GM12801 (cell line): ENCODE measurements around the gene CYB561D2.

ENCODE experiments used
- CTCF ChIP-seq: IDR thresholded peaks from one replicate; pipeline ENCODE4 v1.5.1; 2011; ENCODE audit warnings: control low read depth; ENCODE audit not compliant: insufficient read length; ENCODE audit errors: extremely low read depth

CYB561D2 gene, protein sequence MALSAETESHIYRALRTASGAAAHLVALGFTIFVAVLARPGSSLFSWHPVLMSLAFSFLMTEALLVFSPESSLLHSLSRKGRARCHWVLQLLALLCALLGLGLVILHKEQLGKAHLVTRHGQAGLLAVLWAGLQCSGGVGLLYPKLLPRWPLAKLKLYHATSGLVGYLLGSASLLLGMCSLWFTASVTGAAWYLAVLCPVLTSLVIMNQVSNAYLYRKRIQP

DNA sequence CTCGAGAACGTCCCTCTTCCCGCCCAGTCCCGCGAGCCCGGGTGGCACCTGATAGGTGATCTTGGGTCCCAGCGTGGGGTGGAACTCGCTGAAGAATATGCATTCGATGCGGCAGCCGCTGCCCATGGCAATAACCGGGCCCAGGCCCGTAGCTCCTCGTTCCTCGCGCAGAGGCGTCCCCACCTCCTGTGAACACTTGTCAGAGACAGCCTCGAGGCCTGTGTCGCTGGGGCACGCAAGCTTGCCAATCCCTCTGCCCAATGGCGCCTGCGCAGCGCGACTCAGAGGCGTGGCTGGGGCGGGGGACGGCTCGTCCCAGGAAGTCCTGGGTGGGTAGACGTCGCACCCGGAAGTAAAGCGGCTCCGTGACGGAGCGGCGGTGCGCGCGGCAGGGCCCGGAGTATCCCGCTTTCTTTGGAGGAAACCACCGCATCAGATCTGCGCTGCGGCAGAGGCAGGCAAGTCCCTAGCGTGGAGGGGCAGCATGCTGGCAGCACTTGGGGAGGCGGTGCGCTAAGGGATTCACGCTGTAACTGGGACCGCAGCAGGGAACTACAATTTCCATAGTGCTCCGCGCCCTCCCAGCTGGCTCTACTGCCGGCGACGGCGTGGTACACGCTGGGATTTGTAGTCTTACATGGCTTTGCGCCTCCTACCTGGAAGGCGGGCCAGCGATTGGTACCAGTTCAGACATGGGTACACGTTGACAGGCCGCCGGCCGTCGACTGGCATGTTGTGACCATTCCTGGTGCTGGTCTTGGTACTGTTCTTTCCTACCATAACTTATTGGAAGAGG is at the start of gene CYB561D2, which contains the start of gene NPRL2:
Gene CYB561D2, plus strand, starts transcription at position 336 of the 796 bp plus-strand sequence. CDS start 572 bp downstream, outside the sequence.
Gene NPRL2, minus strand, starts transcription at position 249 of the 796 bp plus-strand sequence. Its CDS starts 123 bp downstream, at position 126.
- TF ChIP-seq CTCF = no peak

DNA sequence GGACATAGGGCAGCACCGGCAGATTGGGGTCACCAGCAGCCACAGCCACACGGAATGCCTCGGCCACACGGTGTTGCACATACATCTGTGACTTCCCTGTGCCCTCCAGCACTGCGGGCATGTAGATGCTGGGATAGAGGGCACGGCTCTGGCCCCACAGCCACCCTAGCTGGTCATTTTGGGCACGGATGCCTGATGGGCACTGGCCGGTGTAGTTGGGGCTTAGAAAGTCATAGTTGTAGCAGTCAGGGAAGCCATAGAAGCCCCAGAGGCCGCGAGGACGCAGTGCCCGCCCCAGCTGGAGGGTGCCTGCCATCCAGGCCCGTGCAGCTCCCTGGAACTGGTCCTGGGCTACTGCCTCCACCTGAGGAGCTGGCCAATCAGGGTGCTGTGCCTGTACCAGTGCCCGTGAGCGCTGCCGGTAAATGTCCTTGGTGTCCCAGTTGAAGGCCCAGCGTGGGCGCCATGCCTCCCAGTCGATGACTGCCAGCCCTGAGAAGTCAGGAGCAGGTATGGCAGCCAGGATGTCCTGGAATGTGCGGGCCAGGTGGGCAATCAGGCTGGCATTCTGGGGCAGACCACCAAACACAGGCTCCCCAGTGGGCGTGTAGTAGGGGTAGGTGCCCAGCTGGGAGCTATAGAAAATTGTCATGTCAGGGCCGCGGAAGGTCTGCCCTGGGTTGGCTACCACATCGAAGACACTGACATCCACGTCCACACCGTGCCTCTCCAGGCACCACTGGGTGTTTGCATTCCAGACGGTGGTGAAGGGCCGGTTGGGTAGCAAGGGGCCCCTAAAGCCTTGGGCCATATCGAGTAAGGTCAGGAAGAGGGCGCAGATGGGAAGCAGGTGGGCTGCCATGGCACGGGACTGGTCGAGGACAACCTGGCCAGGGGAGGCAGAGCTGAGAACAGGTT is 48.3 kb upstream of the CYB561D2 start:
- no peak for TF ChIP-seq CTCF

DNA sequence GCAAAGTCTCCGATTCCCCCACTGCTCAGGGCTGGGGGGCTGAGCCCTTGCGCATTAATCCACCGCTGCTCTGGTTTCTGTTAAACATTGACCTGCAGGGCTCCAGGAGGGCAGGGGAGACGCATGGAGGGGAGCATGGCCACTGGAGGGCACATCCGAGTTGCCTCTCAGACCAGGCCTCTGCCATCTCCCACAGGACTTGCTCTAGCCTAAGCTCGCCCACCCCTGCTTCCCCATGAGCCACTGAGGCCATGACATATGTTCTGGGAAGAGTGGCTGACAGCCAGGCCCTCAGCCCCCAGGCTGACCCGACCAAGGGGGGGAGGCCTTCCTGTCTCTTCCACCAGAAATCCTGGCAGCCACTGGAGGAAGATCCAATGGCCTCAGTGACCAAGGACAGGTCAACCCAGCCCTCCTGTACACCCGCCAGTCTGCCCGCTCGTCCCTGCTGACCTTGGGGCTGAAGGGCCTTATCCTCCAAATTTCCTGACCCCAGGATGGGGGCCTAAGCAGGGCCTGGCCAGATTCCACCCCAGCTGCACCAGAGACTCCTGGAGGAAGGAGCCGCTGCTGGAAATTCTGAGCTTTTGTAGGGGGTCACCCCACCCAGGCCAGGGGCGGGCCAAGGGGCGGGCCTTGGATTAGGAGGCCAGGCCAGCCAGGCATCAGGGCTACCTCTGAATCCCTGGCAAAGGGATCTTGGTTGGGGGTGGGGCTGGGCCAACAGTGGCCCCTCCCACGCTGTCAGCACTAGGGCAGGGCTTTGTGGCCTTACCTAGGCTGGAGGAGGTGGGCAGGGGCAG is 47.4 kb upstream of the CYB561D2 start, which contains the start of gene HYAL1:
Gene HYAL1, minus strand, starts transcription at position 562 of the 803 bp plus-strand sequence. CDS start 618 bp downstream, outside the sequence.
- no peak for TF ChIP-seq CTCF

- no peak for TF ChIP-seq CTCF
These were observed 46.1 kb upstream of the CYB561D2 start for GRCh38 chr3:50304601-50305000.

DNA sequence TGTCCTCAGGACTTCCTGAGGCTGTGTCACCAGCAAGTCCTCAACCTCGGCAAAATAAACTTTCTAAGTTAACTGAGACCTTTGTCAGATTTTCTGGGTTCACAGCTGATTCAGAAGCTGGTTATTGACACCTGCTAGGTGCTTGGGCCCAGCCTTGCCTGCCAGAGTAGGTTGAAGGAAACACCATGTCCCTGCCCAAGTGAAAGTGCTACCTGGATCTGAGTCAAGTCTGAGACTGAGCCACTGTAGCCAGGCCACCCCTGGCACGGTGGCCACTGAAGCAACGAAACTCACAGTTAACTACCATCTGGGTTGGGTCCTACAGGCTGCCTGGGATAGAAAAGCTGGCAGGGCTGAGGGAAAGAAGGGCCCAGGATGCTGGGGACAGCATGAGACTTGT is 36.3 kb upstream of the CYB561D2 start:
- no peak for TF ChIP-seq CTCF

DNA sequence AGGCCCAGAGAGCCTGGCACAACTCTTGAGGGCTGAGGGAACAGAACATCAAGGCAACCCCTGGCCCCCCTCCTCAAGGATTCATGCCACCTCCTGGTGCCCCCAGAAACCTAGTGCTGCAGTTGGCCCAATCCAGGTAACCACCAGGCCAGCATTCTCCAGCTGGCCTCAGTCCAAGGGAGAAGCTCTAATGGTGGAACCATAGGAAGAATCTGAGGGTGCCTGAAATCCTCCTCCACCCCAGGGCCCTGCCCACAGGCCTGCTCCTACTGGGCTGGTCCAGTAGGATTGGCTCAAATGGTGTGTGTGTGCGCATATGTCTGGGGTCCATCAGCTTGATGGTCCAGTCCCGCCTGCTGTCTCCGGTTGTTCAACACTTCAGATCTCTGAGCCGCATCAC is 35.8 kb upstream of the CYB561D2 start:
- TF ChIP-seq CTCF = no peak
